Adrenal gland (tissue), 12 donors: Measurements from ENCODE around the gene DNAJC1. TPM values are rescaled to one million over a fixed set of nuclear protein-coding genes. Genes with fewer than 3 reads are reported as not detected.

Experiments
- DNase-seq, 7 donors: peaks; one replicate each; pipeline ENCODE4 v3.0.0-alpha.2; 2019 to 2020
- H3K27ac ChIP-seq, 5 donors: fragments of 200-600 bp; sonication (generic) in 4 of 5; 1 replicate in 3 of 5; 2 replicates in 2 of 5; pipeline versions ENCODE4 v1.5.1 to v1.8.0; 2016 to 2020; ENCODE audit warnings: mild to moderate bottlenecking in 1 of 5
- H3K27me3 ChIP-seq: fragments of 200-600 bp; 2 replicates; pipeline ENCODE4 v1.8.0; 2021
- H3K36me3 ChIP-seq, 2 donors: fragments of 200-600 bp; replicated peaks in 1 of 2; 1 replicate in 1 of 2; 2 replicates in 1 of 2; pipeline versions ENCODE4 v1.5.1 to v1.8.0; 2018 to 2022
- H3K4me1 ChIP-seq, 2 donors: fragments of 200-600 bp; replicated peaks in 1 of 2; 1 replicate in 1 of 2; 2 replicates in 1 of 2; pipeline versions ENCODE4 v1.5.1 to v1.8.0; 2018 to 2021
- H3K4me3 ChIP-seq, 4 donors: fragments of 200-600 bp; sonication (generic) in 3 of 4; one replicate each; pipeline ENCODE4 v1.5.1; 2016 to 2018
- H3K9me3 ChIP-seq, 3 donors: fragments of 200-600 bp; sonication (generic) in 1 of 3; replicated peaks in 1 of 3; 1 replicate in 2 of 3; 2 replicates in 1 of 3; pipeline versions ENCODE4 v1.5.1 to v1.8.0; 2016 to 2021
- POLR2A ChIP-seq, 2 donors: fragments of 450-650 bp; IDR thresholded peaks; one replicate each; pipeline ENCODE4 v1.6.1; 2017; ENCODE audit warnings: antibody characterized with exemption in 2 of 2, mild to moderate bottlenecking in 2 of 2, moderate library complexity in 1 of 2
- WGBS, 4 donors: extraction: QIAGEN DNeasy Blood & Tissue Kit in 2 of 4; methylation state at CpG; one replicate each; pipeline versions ENCODE4 v1.1.5 to v1.1.7; 2013 to 2017; 5-methylcytosine and 5-hydroxymethylcytosine counted together
- intact Hi-C, 2 donors: fragments of 100-400 bp; cut with DNase I; formaldehyde crosslinking; loops; one replicate each; pipeline versions ENCODE4 v1.14.1 to v1.15.0; 2022 to 2023
- polyA plus RNA-seq, 3 donors: library from polyadenylated mRNA; stranded (reverse); fragments of 200-250 nt in 2 of 3; fragments of 350-450 nt in 1 of 3; fragmentation: Illumina TruSeq in 1 of 3; extraction: RNeasy Lipid Tissue Mini Kit (QIAGEN cat#74804) in 1 of 3; gene quantifications; one replicate each; pipeline ENCODE4 v1.2.3, GENCODE V29; 2013 to 2014
- total RNA-seq, 9 donors: library from RNA; depleted of rRNA in 4 of 9; stranded (reverse); fragments of >200 nt in 4 of 9; fragments of 120-200 nt in 1 of 9; fragmentation: NEBNext Ultra II Directional in 1 of 9; extraction: Animal tissue kit (Norgen Biotek cat#: 25700) in 1 of 9; gene quantifications; one replicate each; pipeline versions ENCODE4 v1.1.0 to v1.2.4, GENCODE V29; 2013 to 2023
- TF ChIP-seq, protein P1 (sequence below), 6 experiments: fragments of 450-650 bp in 4 of 6; fragments of 200-600 bp in 2 of 6; sonication (generic) in 1 of 6; IDR thresholded peaks; 1 replicate in 5 of 6; 2 replicates in 1 of 6; pipeline versions ENCODE4 v1.5.1 to v1.8.0; 2016 to 2021; ENCODE audit warnings: antibody characterized with exemption in 6 of 6, mild to moderate bottlenecking in 2 of 6, moderate library complexity in 1 of 6
- donor health status: healthy with polysubstance abuse.
- donor health status: Bipolar disorder and iron deficiency.
- donor health status: DM: yes; HTN: yes; CAD: no.
- donor health status: DM: no; HTN: no; CAD: no.
- donor health status: DM: no; HTN: no; CAD: no.
- donor health status: DM: yes; HTN: yes; CAD: no.

DNAJC1 gene
- total and polyA plus RNA-seq, 12 donors: 11.0 to 84.4 (median 36.8) TPM

DNA sequence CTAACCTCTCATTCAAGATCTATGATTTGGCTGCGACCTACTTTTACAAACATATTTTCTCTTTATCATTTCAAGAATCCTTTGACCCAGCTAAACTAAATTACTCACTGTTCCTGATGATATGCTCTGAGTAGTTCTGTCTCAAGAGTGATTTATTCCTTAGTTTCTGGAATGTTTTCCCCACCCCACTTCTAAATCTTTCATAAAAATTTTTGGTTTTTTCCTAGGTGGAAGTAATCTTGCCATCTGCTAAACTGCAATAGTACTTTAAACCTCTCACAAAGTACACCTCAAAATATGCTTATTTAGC lies 170.8 kb downstream of the DNAJC1 start:
- Histone ChIP-seq H3K4me1 (peaks cover 0 to 6% of the 10 kb centered on the region in 2 donors), H3K27me3 (no peaks in the 10 kb centered on the region), H3K4me3 (no peak overlapping the region), H3K9me3 (peaks cover 0 to 14% (median 0%) of the 10 kb centered on the region in 3 donors), H3K36me3 (no peaks in the 10 kb centered on the region), H3K27ac (no peak overlapping the region)
- DNase-seq: no peak
- WGBS, 4 donors: 29 to 53% (median 40%) methylated on average over 1 of the region's 1 CpG
- intact Hi-C loops: no loop called here
- no peak for TF ChIP-seq POLR2A (IDR thresholded peaks at IDR 0.05)
- TF ChIP-seq, protein P1, sequence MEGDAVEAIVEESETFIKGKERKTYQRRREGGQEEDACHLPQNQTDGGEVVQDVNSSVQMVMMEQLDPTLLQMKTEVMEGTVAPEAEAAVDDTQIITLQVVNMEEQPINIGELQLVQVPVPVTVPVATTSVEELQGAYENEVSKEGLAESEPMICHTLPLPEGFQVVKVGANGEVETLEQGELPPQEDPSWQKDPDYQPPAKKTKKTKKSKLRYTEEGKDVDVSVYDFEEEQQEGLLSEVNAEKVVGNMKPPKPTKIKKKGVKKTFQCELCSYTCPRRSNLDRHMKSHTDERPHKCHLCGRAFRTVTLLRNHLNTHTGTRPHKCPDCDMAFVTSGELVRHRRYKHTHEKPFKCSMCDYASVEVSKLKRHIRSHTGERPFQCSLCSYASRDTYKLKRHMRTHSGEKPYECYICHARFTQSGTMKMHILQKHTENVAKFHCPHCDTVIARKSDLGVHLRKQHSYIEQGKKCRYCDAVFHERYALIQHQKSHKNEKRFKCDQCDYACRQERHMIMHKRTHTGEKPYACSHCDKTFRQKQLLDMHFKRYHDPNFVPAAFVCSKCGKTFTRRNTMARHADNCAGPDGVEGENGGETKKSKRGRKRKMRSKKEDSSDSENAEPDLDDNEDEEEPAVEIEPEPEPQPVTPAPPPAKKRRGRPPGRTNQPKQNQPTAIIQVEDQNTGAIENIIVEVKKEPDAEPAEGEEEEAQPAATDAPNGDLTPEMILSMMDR (IDR thresholded peaks at IDR 0.05): no peak

DNA sequence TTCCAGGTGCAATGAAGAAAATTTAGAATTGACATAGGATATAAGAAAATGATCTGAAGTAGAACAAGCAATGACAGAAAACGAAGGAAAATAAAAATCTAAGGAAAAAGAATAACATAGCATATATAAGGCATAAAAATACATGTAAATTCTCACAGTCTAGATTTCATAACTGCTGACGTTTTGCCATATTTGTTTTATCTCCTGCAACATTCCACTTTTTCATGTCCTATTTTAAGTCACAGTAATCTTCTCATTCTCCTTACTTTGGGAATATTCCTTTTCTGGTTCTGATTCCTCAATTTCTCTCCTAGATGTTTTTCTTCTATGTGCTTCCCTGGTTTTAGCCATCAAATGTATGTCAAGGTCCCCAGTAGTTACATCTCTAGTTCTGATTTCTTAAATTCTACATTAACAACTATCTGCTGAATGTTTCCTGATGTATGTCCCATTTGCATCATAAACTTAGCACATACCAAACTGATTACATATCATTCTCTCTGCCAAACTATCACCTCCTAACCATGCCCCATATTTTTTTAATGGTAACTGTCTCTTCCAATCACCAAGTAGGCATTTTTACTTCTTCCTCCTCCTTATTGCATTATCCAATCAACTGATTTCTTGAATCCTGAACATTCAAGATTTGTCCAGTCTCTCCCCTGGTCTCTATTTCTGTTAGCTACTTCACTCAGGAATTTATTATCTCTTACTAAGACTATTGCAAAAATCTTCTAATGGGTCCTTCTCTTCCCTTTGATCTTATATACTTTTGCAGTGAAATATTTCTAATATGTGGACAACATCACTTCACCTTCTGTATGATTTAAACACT lies 171.3 kb downstream of the DNAJC1 start:
- 69 to 74% (median 71%) methylated on average over 2 of the region's 2 CpGs for WGBS, 4 donors

DNA sequence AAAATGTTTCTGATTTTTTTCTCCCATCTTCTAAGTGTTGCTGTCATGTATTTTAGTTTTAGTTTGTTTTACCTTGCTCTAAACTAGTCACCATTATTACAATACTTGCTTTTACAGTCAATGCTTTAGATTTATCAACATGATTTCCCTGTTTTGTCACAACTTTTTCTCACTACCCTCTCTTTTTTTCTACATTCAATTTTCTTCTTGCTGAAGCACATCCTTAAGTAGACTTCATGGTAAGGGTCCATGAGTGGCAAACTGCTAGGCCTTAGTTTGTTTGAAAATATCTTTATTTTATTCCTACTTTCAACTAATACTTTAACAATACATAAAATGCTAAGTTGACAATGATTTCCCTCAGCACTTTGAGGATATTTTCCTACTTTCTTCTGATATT lies 173.5 kb downstream of the DNAJC1 start:
- Histone ChIP-seq H3K4me1 (peaks cover 0 to 6% of the 10 kb centered on the region in 2 donors), H3K4me3 (no peak overlapping the region), H3K27ac (no peak overlapping the region), H3K36me3 (no peaks in the 10 kb centered on the region), H3K27me3 (no peaks in the 10 kb centered on the region), H3K9me3 (peaks cover 0 to 19% (median 7%) of the 10 kb centered on the region in 3 donors)
- no peak for DNase-seq
- intact Hi-C loops: no loop called here
- TF ChIP-seq, protein P1 (IDR thresholded peaks at IDR 0.05): no peak
- no peak for TF ChIP-seq POLR2A (IDR thresholded peaks at IDR 0.05)

More for the DNA sequence above, 171.3 kb downstream of the DNAJC1 start:
- no peak overlapping the region for H3K4me3 ChIP-seq
- TF ChIP-seq POLR2A (IDR thresholded peaks at IDR 0.05): no peak
- TF ChIP-seq, protein P1 (IDR thresholded peaks at IDR 0.05): no peak
- H3K27ac ChIP-seq: no peak overlapping the region
- DNase-seq: no peak
- H3K4me1 ChIP-seq: peaks cover 0 to 6% of the 10 kb centered on the region in 2 donors
- H3K9me3 ChIP-seq: peaks cover 0 to 14% (median 0%) of the 10 kb centered on the region in 3 donors
- intact Hi-C loops: no loop called here
- no peaks in the 10 kb centered on the region for H3K27me3 ChIP-seq
- H3K36me3 ChIP-seq: no peaks in the 10 kb centered on the region

DNA sequence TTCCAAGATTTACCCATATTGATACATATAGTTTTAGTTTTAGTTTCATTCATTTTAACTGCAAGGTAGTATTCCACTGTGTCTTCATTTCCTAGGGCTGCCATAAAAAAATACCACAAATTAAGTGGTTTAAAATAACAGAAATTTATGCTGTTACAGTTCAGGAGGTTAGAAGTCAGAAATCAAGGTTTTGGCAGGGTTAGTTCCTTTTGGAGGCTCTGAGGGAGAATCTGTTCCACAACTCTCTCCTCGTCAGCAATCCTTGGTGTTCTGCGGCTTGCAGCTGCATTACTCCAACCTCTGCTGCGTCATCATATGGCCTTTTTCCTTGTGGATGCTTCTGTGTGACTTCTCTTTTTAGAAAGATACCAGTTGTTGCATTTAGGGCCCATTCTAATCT lies 176.2 kb downstream of the DNAJC1 start:
- Histone ChIP-seq H3K36me3 (no peaks in the 10 kb centered on the region), H3K4me1 (no peaks in the 10 kb centered on the region), H3K9me3 (peaks cover 0 to 19% (median 7%) of the 10 kb centered on the region in 3 donors), H3K27ac (no peak overlapping the region), H3K4me3 (no peak overlapping the region), H3K27me3 (no peaks in the 10 kb centered on the region)
- no peak for TF ChIP-seq POLR2A (IDR thresholded peaks at IDR 0.05)
- TF ChIP-seq, protein P1 (IDR thresholded peaks at IDR 0.05): no peak
- intact Hi-C loops: no loop called here
- DNase-seq: no peak
- WGBS, 4 donors: 94 to 99% (median 97%) methylated on average over 3 of the region's 3 CpGs
